Osteoblast (primary cell): ENCODE measurements around the gene CCDC70. TPM values are rescaled to one million over a fixed set of nuclear protein-coding genes. Genes with fewer than 3 reads are reported as not detected.

Experiments used
- DNase-seq: peaks from one replicate; pipeline ENCODE4 v3.0.0; 2011; ENCODE audit warnings: low spot score, mixed read lengths; ENCODE audit not compliant: insufficient read length; ENCODE audit errors: missing footprints
- H2AFZ ChIP-seq: 2 replicates; pipeline ENCODE4 v1.6.0; 2011; ENCODE audit warnings: mild to moderate bottlenecking, low read length
- H3K27ac ChIP-seq: 2 replicates; pipeline ENCODE4 v1.5.1; 2011; ENCODE audit warnings: mild to moderate bottlenecking, low read depth, low read length, moderate library complexity
- H3K27me3 ChIP-seq: 2 replicates; pipeline ENCODE4 v1.6.0; 2012; ENCODE audit warnings: mild to moderate bottlenecking, control low read depth, inconsistent platforms, low read length, moderate library complexity; ENCODE audit not compliant: insufficient read depth
- H3K36me3 ChIP-seq: 2 replicates; pipeline ENCODE4 v1.5.1; 2011; ENCODE audit warnings: mild to moderate bottlenecking, low read length, control low read depth, moderate library complexity; ENCODE audit not compliant: insufficient read depth
- H3K4me1 ChIP-seq: 2 replicates; pipeline ENCODE4 v1.5.1; 2011; ENCODE audit warnings: mild to moderate bottlenecking, low read length, control low read depth, moderate library complexity; ENCODE audit not compliant: insufficient read depth
- H3K4me2 ChIP-seq: 2 replicates; pipeline ENCODE4 v1.6.0; 2011; ENCODE audit warnings: mild to moderate bottlenecking, low read length; ENCODE audit not compliant: insufficient read depth
- H3K4me3 ChIP-seq: fragments of 200-600 bp; sonication (generic); 3 replicates; pipeline ENCODE4 v1.5.1; 2012; ENCODE audit warnings: mild to moderate bottlenecking, low read length, inconsistent platforms; ENCODE audit not compliant: insufficient read depth
- H3K79me2 ChIP-seq: 2 replicates; pipeline ENCODE4 v1.6.0; 2012; ENCODE audit warnings: mild to moderate bottlenecking, low read length, control low read depth, inconsistent platforms; ENCODE audit not compliant: insufficient read depth
- H3K9me3 ChIP-seq: 2 replicates; pipeline ENCODE4 v1.5.1; 2011; ENCODE audit warnings: low read depth, low read length, control low read depth
- H4K20me1 ChIP-seq: 2 replicates; pipeline ENCODE4 v1.6.0; 2012; ENCODE audit warnings: mild to moderate bottlenecking, low read length, control low read depth; ENCODE audit not compliant: insufficient read depth
- CTCF ChIP-seq: IDR thresholded peaks from 2 replicates; pipeline ENCODE4 v1.5.1; 2011; ENCODE audit warnings: mild to moderate bottlenecking, low read depth, low read length, moderate library complexity; ENCODE audit errors: extremely low read depth
- total RNA-seq: library from RNA; depleted of rRNA; stranded (reverse); fragments of >200 nt; gene quantifications from 2 replicates; pipeline ENCODE4 v1.2.3, GENCODE V29; 2012

Gene CCDC70
- total RNA-seq, 1 donor: not detected

- Histone ChIP-seq H3K27me3 (peaks cover 18% of the 10 kb centered on the region), H3K27ac (no peak overlapping the region), H3K4me1 (peaks cover 11% of the 10 kb centered on the region), H3K36me3 (no peaks in the 10 kb centered on the region), H3K79me2 (no peaks in the 10 kb centered on the region), H3K9me3 (no peaks in the 10 kb centered on the region), H4K20me1 (no peaks in the 10 kb centered on the region), H3K4me2 (no peak overlapping the region), H2AFZ (no peak overlapping the region), H3K4me3 (no peak overlapping the region)
- DNase-seq: no peak
- no peak for TF ChIP-seq CTCF
Measured at GRCh38 chr13:51834581-51835171, 27.1 kb upstream of the CCDC70 start.

DNA sequence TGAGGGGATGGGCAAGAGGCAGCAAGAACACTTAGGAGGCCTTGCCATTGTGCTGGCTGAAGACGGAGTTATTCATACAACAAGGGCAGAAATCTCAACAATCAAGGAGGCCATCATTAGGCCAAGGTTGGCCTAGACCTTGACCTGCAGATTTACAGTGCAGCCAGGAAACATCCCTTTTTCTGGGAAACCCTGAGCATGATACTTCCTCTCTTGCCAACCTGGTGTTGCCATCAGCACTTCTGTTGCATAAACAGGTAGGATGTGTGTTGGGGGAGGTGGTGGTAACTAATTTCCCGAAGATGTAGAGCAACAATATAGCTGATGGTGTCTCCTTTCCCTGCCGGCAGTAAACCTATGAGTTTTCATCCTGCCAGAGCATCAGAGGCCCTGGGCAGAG lies 24.8 kb upstream of the CCDC70 start:
- no peak for TF ChIP-seq CTCF
- H4K20me1 ChIP-seq: no peaks in the 10 kb centered on the region
- no peaks in the 10 kb centered on the region for H3K9me3 ChIP-seq
- no peak overlapping the region for H3K4me3 ChIP-seq
- no peaks in the 10 kb centered on the region for H3K36me3 ChIP-seq
- H3K27me3 ChIP-seq: peaks cover 21% of the 10 kb centered on the region
- H2AFZ ChIP-seq: no peak overlapping the region
- no peak overlapping the region for H3K27ac ChIP-seq
- no peaks in the 10 kb centered on the region for H3K79me2 ChIP-seq
- DNase-seq: no peak
- peaks cover 11% of the 10 kb centered on the region for H3K4me1 ChIP-seq
- H3K4me2 ChIP-seq: no peak overlapping the region

DNA sequence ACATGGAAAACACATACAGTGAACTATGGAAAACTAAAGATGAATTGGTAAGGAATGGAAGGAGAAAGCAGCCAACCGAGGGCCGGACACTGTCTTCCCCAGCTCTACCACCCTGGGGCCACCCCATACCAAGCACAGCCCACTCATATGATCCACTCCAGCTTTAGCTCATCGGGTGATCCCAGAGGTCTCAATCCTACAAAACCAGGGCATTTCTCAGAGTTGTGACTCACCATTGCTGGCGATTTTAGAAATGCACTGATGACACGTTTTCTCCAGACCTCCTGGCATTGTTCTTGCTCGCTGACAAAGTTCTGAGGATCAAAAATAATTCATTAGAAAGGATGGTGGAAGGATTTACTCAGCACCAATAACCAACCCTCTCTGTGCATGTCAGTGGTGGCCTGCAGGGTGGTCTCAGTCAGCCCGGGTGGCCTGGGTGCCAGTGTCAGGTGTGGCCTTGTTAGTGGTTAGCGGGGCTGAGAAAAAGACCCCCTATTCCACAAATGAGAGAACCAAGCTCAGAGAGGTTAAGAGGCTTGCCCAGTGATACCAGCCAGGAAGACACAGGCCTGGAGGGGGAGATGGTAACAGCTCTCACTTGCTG lies 23.4 kb upstream of the CCDC70 start:
- no peaks in the 10 kb centered on the region for H3K9me3 ChIP-seq
- H3K27me3 ChIP-seq: peaks cover 32% of the 10 kb centered on the region
- peak; percentile 89 for DNase-seq
- no peak overlapping the region for H2AFZ ChIP-seq
- peaks cover 11% of the 10 kb centered on the region for H3K4me1 ChIP-seq
- TF ChIP-seq CTCF: no peak
- H3K27ac ChIP-seq: no peak overlapping the region
- H3K79me2 ChIP-seq: no peaks in the 10 kb centered on the region
- H3K36me3 ChIP-seq: no peaks in the 10 kb centered on the region
- H3K4me2 ChIP-seq: peak overlapping the region; percentile 3
- no peaks in the 10 kb centered on the region for H4K20me1 ChIP-seq
- no peak overlapping the region for H3K4me3 ChIP-seq

- H3K27ac ChIP-seq: no peak overlapping the region
- no peak for DNase-seq
- H3K79me2 ChIP-seq: no peaks in the 10 kb centered on the region
- H3K4me2 ChIP-seq: no peak overlapping the region
- no peak overlapping the region for H2AFZ ChIP-seq
- H3K9me3 ChIP-seq: no peaks in the 10 kb centered on the region
- H4K20me1 ChIP-seq: no peaks in the 10 kb centered on the region
- peaks cover 13% of the 10 kb centered on the region for H3K4me1 ChIP-seq
- H3K27me3 ChIP-seq: peaks cover 29% of the 10 kb centered on the region
- no peaks in the 10 kb centered on the region for H3K36me3 ChIP-seq
- no peak for TF ChIP-seq CTCF
- no peak overlapping the region for H3K4me3 ChIP-seq
Measured at GRCh38 chr13:51839711-51840540, 21.8 kb upstream of the CCDC70 start.
